Measurements from ENCODE around the gene PRMT1. TPM values are rescaled to one million over a fixed set of nuclear protein-coding genes. Genes with fewer than 3 reads are reported as not detected.

PRMT1 gene
- polyA plus RNA-seq, 1 experiment, result 287 TPM

GRCh38 chr19:49664171-49665035, 12.7 kb upstream of the PRMT1 start:
- peak overlapping the region; percentile 75 for H3K27ac ChIP-seq (ENCODE audit: low read depth, low read length)
- ChIA-PET CTCF (interaction anchor here (1.1 kb wide), 1 partner anchor 9 kb away, joined by 4 read pairs; no protein-coding TSS in a partner anchor), POLR2A (interaction anchor here (0.5 to 1.8 kb wide), 8 partner anchors 11 to 173 kb away, joined by 3 to 14 read pairs (median 4); partner anchors contain the start of genes PRMT1, RRAS and SCAF1)
- peak overlapping the region; percentile 93 for H3K4me3 ChIP-seq (ENCODE audit: low read depth, low read length)
- no peaks in the 10 kb centered on the region for H3K27me3 ChIP-seq (ENCODE audit: control insufficient read depth, insufficient read depth, low read length)
- no peak for DNase-seq (ENCODE audit: low read depth, low spot score)
- H3K9me3 ChIP-seq (ENCODE audit: control insufficient read depth, insufficient read depth, low read length), result no peaks in the 10 kb centered on the region; the same call in 1 of the 2 replicates
- TF ChIP-seq CTCF (IDR thresholded peaks at IDR 0.05; ENCODE audit: low read depth, low read length), result no peak; the same call in 1 of the 2 replicates

GRCh38 chr19:49665036-49665350, 12.1 kb upstream of the PRMT1 start:
- CTCF ChIA-PET, result interaction anchor here (1.1 kb wide), 1 partner anchor 8 kb away, joined by 4 read pairs; no protein-coding TSS in a partner anchor
- no peak for DNase-seq (ENCODE audit: low read depth, low spot score)
- H3K27ac ChIP-seq (ENCODE audit: low read depth, low read length), result peak overlapping the region; percentile 75
- no peak for TF ChIP-seq CTCF (IDR thresholded peaks at IDR 0.05; ENCODE audit: low read depth, low read length)
- no peaks in the 10 kb centered on the region; the same call in 1 of the 2 replicates for H3K9me3 ChIP-seq (ENCODE audit: control insufficient read depth, insufficient read depth, low read length)
- peak overlapping the region; percentile 93 for H3K4me3 ChIP-seq (ENCODE audit: low read depth, low read length)
- POLR2A ChIA-PET, result interaction anchor here (0.7 to 1.8 kb wide), 6 partner anchors 11 to 75 kb away, joined by 3 to 14 read pairs (median 5); partner anchors contain the start of genes PRMT1 and RRAS
- H3K27me3 ChIP-seq (ENCODE audit: control insufficient read depth, insufficient read depth, low read length), result no peaks in the 10 kb centered on the region

- TF ChIP-seq CTCF (IDR thresholded peaks at IDR 0.05; ENCODE audit: low read depth, low read length), result no peak
- peak within 1 kb of the TSS; percentile 75 for H3K27ac ChIP-seq (ENCODE audit: low read depth, low read length)
- H3K9me3 ChIP-seq (ENCODE audit: control insufficient read depth, insufficient read depth, low read length), result no peaks in the 10 kb centered on the region; the same call in 1 of the 2 replicates
- CTCF ChIA-PET, result no interaction called here
- DNase-seq (ENCODE audit: low read depth, low spot score), result peak; percentile 91
- H3K4me3 ChIP-seq (ENCODE audit: low read depth, low read length), result peak within 1 kb of the TSS; percentile 93
- no peaks in the 10 kb centered on the region for H3K27me3 ChIP-seq (ENCODE audit: control insufficient read depth, insufficient read depth, low read length)
- POLR2A ChIA-PET, result interaction anchor here (0.8 to 1.1 kb wide), 4 partner anchors 11 to 75 kb away, joined by 3 to 6 read pairs (median 4); partner anchors contain the start of gene RRAS
Measured at GRCh38 chr19:49665351-49666119, 11.5 kb upstream of the PRMT1 start, which contains the start of the genes BCL2L12 and IRF3. BCL2L12 (plus strand) TSS chr19:49665933; CDS start chr19:49666693, 760 bp downstream. IRF3 (minus strand) TSS chr19:49665857; CDS start chr19:49664838, 1,019 bp downstream.

GRCh38 chr19:49666120-49666444, 11.0 kb upstream of the PRMT1 start:
- POLR2A ChIA-PET, result interaction anchor here (0.6 to 1.4 kb wide), 4 partner anchors 9 to 26 kb away, joined by 3 to 6 read pairs (median 4); partner anchors contain the start of gene RRAS
- CTCF ChIA-PET, result no interaction called here
- H3K4me3 ChIP-seq (ENCODE audit: low read depth, low read length), result peak overlapping the region; percentile 93
- peak overlapping the region; percentile 21 for H3K27ac ChIP-seq (ENCODE audit: low read depth, low read length)
- no peaks in the 10 kb centered on the region; the same call in 1 of the 2 replicates for H3K9me3 ChIP-seq (ENCODE audit: control insufficient read depth, insufficient read depth, low read length)
- no peak for DNase-seq (ENCODE audit: low read depth, low spot score)
- no peak; the same call in 1 of the 2 replicates for TF ChIP-seq CTCF (IDR thresholded peaks at IDR 0.05; ENCODE audit: low read depth, low read length)
- H3K27me3 ChIP-seq (ENCODE audit: control insufficient read depth, insufficient read depth, low read length), result no peaks in the 10 kb centered on the region
